K562 (cell line): ENCODE results near the gene MBD5. TPM values are rescaled to one million over a fixed set of nuclear protein-coding genes. Genes with fewer than 3 reads are reported as not detected.

Experiments used
- ATAC-seq: fragments of 200-7000 bp; cut with Tn5 transposase; 3 replicates; pipeline ENCODE4 v1.9.1; 2020; ENCODE audit warnings: moderate library complexity
- BruUV-seq: library from RNA; stranded (reverse); fragments of 400-500 nt; replicated peaks from 2 replicates; lab custom pipeline; 2021; lab: Mats Ljungman, UMichigan
- CTCF ChIA-PET: fragments of 300-600 bp; formaldehyde crosslinking; extraction: SDS; loops from one replicate; lab custom pipeline; 2021; ENCODE audit warnings: low intra/inter-chr PET ratio; lab: Yijun Ruan, JAX
- POLR2A ChIA-PET: fragments of 300-600, 350-650 bp; sonication (Branson Sonifier 250); formaldehyde crosslinking; extraction: SDS; loops from one replicate; lab custom pipeline; 2021; ENCODE audit warnings: antibody characterized with exemption, inconsistent platforms; lab: Yijun Ruan, JAX
- DNase-seq, 4 experiments: peaks; one replicate each; pipeline versions ENCODE4 v3.0.0 to v3.0.0-alpha.2; 2011 to 2018; ENCODE audit warnings: low spot score in 3 of 4, mixed read lengths in 3 of 4; ENCODE audit errors: extremely low read depth in 1 of 4
- FAIRE-seq: peaks from 2 replicates; lab custom pipeline; 2011; peaks lifted over from hg19 to GRCh38; lab: Jason Lieb, UNC
- H2AFZ ChIP-seq: 2 replicates; pipeline ENCODE4 v1.6.0; 2011; ENCODE audit warnings: low read depth, low read length, control low read depth, inconsistent platforms
- H3K27ac ChIP-seq: fragments of 200-600 bp; 3 replicates; pipeline ENCODE4 v1.8.0; 2011; ENCODE audit warnings: low read depth, mild to moderate bottlenecking, control low read depth, inconsistent platforms, low read length, moderate library complexity, mixed read lengths; ENCODE audit errors: extremely low read depth
- H3K27me3 ChIP-seq, 2 experiments: fragments of 300-600 bp in 1 of 2; 2 replicates in 1 of 2; 3 replicates in 1 of 2; pipeline versions ENCODE4 v1.6.0 to v1.8.0; 2011; ENCODE audit warnings: inconsistent platforms in 2 of 2, low read length in 2 of 2, mild to moderate bottlenecking in 1 of 2, mixed read lengths in 1 of 2, moderate library complexity in 1 of 2; ENCODE audit not compliant: control insufficient read depth in 2 of 2, insufficient read depth in 2 of 2
- H3K36me3 ChIP-seq: fragments of 300-600 bp; 3 replicates; pipeline ENCODE4 v1.8.0; 2011; ENCODE audit warnings: mild to moderate bottlenecking, low read length, inconsistent platforms; ENCODE audit not compliant: control insufficient read depth, insufficient read depth
- H3K4me1 ChIP-seq, 2 experiments: fragments of 200-600 bp in 1 of 2; replicated peaks in 1 of 2; 2 replicates in 1 of 2; 3 replicates in 1 of 2; pipeline versions ENCODE4 v1.5.1 to v1.8.0; 2011; ENCODE audit warnings: inconsistent platforms in 2 of 2, low read length in 2 of 2, mild to moderate bottlenecking in 1 of 2, mixed read lengths in 1 of 2, moderate library complexity in 1 of 2; ENCODE audit not compliant: control insufficient read depth in 2 of 2, insufficient read depth in 2 of 2
- H3K4me2 ChIP-seq: 2 replicates; pipeline ENCODE4 v1.6.1; 2011; ENCODE audit warnings: low read length, control low read depth, inconsistent platforms, mixed read lengths; ENCODE audit not compliant: insufficient read depth
- H3K4me3 ChIP-seq: fragments of 200-600 bp; sonication (generic), shearing (Covaris generic); 2 replicates; pipeline ENCODE4 v1.5.1; 2016; ENCODE audit warnings: control low read depth, inconsistent platforms
- H3K79me2 ChIP-seq: fragments of 200-600 bp; 3 replicates; pipeline ENCODE4 v1.8.0; 2011; ENCODE audit warnings: low read length, inconsistent platforms; ENCODE audit not compliant: control insufficient read depth, insufficient read depth
- H3K9ac ChIP-seq, 2 experiments: 2 replicates each; pipeline versions ENCODE4 v1.6.0 to v1.6.1; 2011; ENCODE audit warnings: low read depth in 2 of 2, low read length in 2 of 2, control low read depth in 1 of 2, inconsistent platforms in 1 of 2, mild to moderate bottlenecking in 1 of 2, mixed read lengths in 1 of 2; ENCODE audit not compliant: insufficient read depth in 1 of 2
- H3K9me1 ChIP-seq: one replicate; pipeline ENCODE4 v1.6.0; 2011; ENCODE audit warnings: inconsistent platforms, mild to moderate bottlenecking, low read length, moderate library complexity; ENCODE audit not compliant: control insufficient read depth, insufficient read depth
- H3K9me3 ChIP-seq: replicated peaks from 2 replicates; pipeline ENCODE4 v1.5.1; 2011; ENCODE audit warnings: low read depth, low read length, inconsistent platforms; ENCODE audit not compliant: control insufficient read depth, insufficient read depth
- H4K20me1 ChIP-seq: replicated peaks from 2 replicates; pipeline ENCODE4 v1.6.1; 2011; ENCODE audit warnings: low read length, inconsistent platforms, mixed read lengths; ENCODE audit not compliant: control insufficient read depth, insufficient read depth
- C11orf30 ChIP-seq: fragments of 450-650 bp; IDR thresholded peaks from 2 replicates; pipeline ENCODE4 v1.6.1; 2016; ENCODE audit warnings: low read depth, mild to moderate bottlenecking
- CHCHD3 ChIP-seq: fragments of 250-450 bp; sonication (Bioruptor Pico); IDR thresholded peaks from 2 replicates; pipeline ENCODE4 v2.1.2; 2022; ENCODE audit warnings: mild to moderate bottlenecking
- E2F4 ChIP-seq: sonication (generic); formaldehyde crosslinking; IDR thresholded peaks from 2 replicates; pipeline ENCODE4 v1.8.0; 2022; ENCODE audit warnings: mild to moderate bottlenecking, low read depth, missing genetic modification reagents
- LARP7 ChIP-seq: fragments of 450-650 bp; IDR thresholded peaks from 2 replicates; pipeline ENCODE4 v1.6.1; 2016
- NFATC3 ChIP-seq: fragments of 450-650 bp; IDR thresholded peaks from 2 replicates; pipeline ENCODE4 v1.6.1; 2017; ENCODE audit warnings: mild to moderate bottlenecking
- NR0B1 ChIP-seq: fragments of 450-650 bp; IDR thresholded peaks from one replicate; pipeline ENCODE4 v1.6.1; 2018; ENCODE audit warnings: mild to moderate bottlenecking, moderate library complexity; ENCODE audit not compliant: partially characterized antibody
- PPARD ChIP-seq: fragments of 250-450 bp; sonication (Bioruptor Pico); IDR thresholded peaks from 2 replicates; pipeline ENCODE4 v1.8.0; 2022; ENCODE audit warnings: inconsistent platforms, mild to moderate bottlenecking, moderate library complexity
- XRCC3 ChIP-seq: fragments of 450-650 bp; IDR thresholded peaks from 2 replicates; pipeline ENCODE4 v1.6.1; 2017; ENCODE audit warnings: mild to moderate bottlenecking, moderate library complexity
- whole genome bisulfite sequencing: fragments of 100-300 bp; shearing (Covaris generic); methylation state at CpG from one replicate; pipeline ENCODE4 v1.1.6; 2016; ENCODE audit warnings: low coverage, mixed read lengths; ENCODE audit not compliant: insufficient coverage; ENCODE audit errors: missing lambda C conversion rate; 5-methylcytosine and 5-hydroxymethylcytosine counted together
- in situ Hi-C: fragments of 300-500 bp; cut with MboI; formaldehyde crosslinking; loops from 4 replicates; pipeline ENCODE4 v1.15.0; 2018; ENCODE audit warnings: inconsistent platforms, mixed read lengths
- intact Hi-C: fragments of 100-400 bp; cut with micrococcal nuclease; formaldehyde crosslinking; loops from 2 replicates; pipeline ENCODE4 v1.14.2; 2022
- polyA plus RNA-seq, 8 experiments: library from polyadenylated mRNA; depleted of rRNA in 4 of 8; stranded (reverse) in 5 of 8; unstranded in 3 of 8; fragments of >200 nt; fragmentation: Nextera tagmentation in 2 of 8; fragmentation: Illumina TruSeq in 1 of 8; extraction: Ambion mirVana in 2 of 8; extraction: Trizol in 1 of 8; gene quantifications; 2 replicates each; pipeline versions ENCODE4 v1.2.1 to v1.2.3, GENCODE V29; 2011 to 2014; ENCODE audit warnings: inconsistent platforms in 1 of 8, missing spikeins in 1 of 8
- total RNA-seq, 7 experiments: library from RNA; depleted of rRNA in 6 of 7; stranded (reverse); fragments of >200 nt in 6 of 7; fragmentation: Illumina TruSeq in 2 of 7; extraction: Trizol in 2 of 7; gene quantifications; 2 replicates each; pipeline versions ENCODE4 v1.2.1 to v1.2.3, GENCODE V29; 2011 to 2021; ENCODE audit warnings: low replicate concordance in 1 of 7
- TF ChIP-seq, protein P1 (sequence below), 2 experiments: fragments of 450-650 bp in 1 of 2; sonication (generic) in 1 of 2; formaldehyde crosslinking in 1 of 2; IDR thresholded peaks in 1 of 2; conservative IDR thresholded peaks in 1 of 2; 2 replicates each; pipeline versions ENCODE4 v1.6.1 to v1.8.1; 2016 to 2023; ENCODE audit warnings: mild to moderate bottlenecking in 2 of 2, moderate library complexity in 2 of 2, inconsistent platforms in 1 of 2, missing genetic modification reagents in 1 of 2

Gene MBD5
- total and polyA plus RNA-seq, 9 of the 15 experiments (the other 6 are each of a cell fraction or from before 2014, with no cell fraction given) = 3.4 to 14.5 (median 9.0) TPM

- BruUV-seq = no TSS peak
- CTCF ChIA-PET = no interaction called here
These were observed 217.0 kb downstream of the MBD5 start for GRCh38 chr2:148237911-148238310.

GRCh38 chr2:148238561-148238960 lies 217.7 kb downstream of the MBD5 start:
- BruUV-seq = no TSS peak
- DNase-seq = no peak
- Histone ChIP-seq H3K4me2 (no peak overlapping the region), H2AFZ (no peak overlapping the region), H3K79me2 (no peaks in the 10 kb centered on the region), H3K27ac (no peak overlapping the region), H3K36me3 (no peaks in the 10 kb centered on the region), H4K20me1 (no peaks in the 10 kb centered on the region), H3K27me3 (no peaks in the 10 kb centered on the region), H3K4me1 (no peaks in the 10 kb centered on the region), H3K9me1 (no peaks in the 10 kb centered on the region), H3K9ac (no peak overlapping the region), H3K9me3 (no peaks in the 10 kb centered on the region), H3K4me3 (no peak overlapping the region)
- intact Hi-C loops (no loop called here), in situ Hi-C loops (no loop called here)
- no peak for ATAC-seq
- ChIA-PET CTCF (no interaction called here), POLR2A (no interaction called here)
- no peak for FAIRE-seq
- WGBS = 2% methylated on average over 4 of the region's 4 CpGs
- no peak for TF ChIP-seq CHCHD3 (CRISPR knock-in tag)
- TF ChIP-seq, protein P1, sequence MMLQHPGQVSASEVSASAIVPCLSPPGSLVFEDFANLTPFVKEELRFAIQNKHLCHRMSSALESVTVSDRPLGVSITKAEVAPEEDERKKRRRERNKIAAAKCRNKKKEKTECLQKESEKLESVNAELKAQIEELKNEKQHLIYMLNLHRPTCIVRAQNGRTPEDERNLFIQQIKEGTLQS (IDR thresholded peaks at IDR 0.05) = no peak
- TF ChIP-seq, protein P1 (CRISPR knock-in tag; conservative IDR thresholded peaks at IDR 0.05) = no peak
- no peak for TF ChIP-seq XRCC3
- no peak for TF ChIP-seq NR0B1
- TF ChIP-seq E2F4 = no peak
- TF ChIP-seq LARP7 = no peak

More at GRCh38 chr2:148237911-148238310, 217.0 kb downstream of the MBD5 start:
- Histone ChIP-seq H3K9me1 (no peaks in the 10 kb centered on the region), H4K20me1 (no peaks in the 10 kb centered on the region), H3K79me2 (no peaks in the 10 kb centered on the region), H3K27me3 (no peaks in the 10 kb centered on the region), H3K4me3 (no peak overlapping the region), H3K9ac (no peak overlapping the region), H2AFZ (no peak overlapping the region), H3K4me2 (no peak overlapping the region), H3K9me3 (no peaks in the 10 kb centered on the region), H3K27ac (no peak overlapping the region), H3K36me3 (no peaks in the 10 kb centered on the region), H3K4me1 (no peaks in the 10 kb centered on the region)
- no peak for ATAC-seq
- intact Hi-C loops (no loop called here), in situ Hi-C loops (no loop called here)
- no peak for TF ChIP-seq C11orf30
- TF ChIP-seq PPARD (CRISPR knock-in tag) = no peak
- TF ChIP-seq NFATC3 = no peak
- DNase-seq = no peak
- no peak for FAIRE-seq
- POLR2A ChIA-PET = no interaction called here
